ENCODE measurements around the gene GRM7. TPM values are rescaled to one million over a fixed set of nuclear protein-coding genes. Genes with fewer than 3 reads are reported as not detected.

The GRM7 gene
- total RNA-seq, 1 donor from 2014 or later: 0.80 TPM

GRCh38 chr3:7650466-7650865 is 789.6 kb downstream of the GRM7 start:
- H2AFZ ChIP-seq (replicated peaks): no peak overlapping the region

GRCh38 chr3:7651274-7651673 is 790.4 kb downstream of the GRM7 start:
- TF ChIP-seq EZH2 (IDR thresholded peaks at IDR 0.05) (no peak), EZH2phosphoT487 (IDR thresholded peaks at IDR 0.05) (no peak), CTCF (IDR thresholded peaks at IDR 0.05) (no peak)
- H2AFZ ChIP-seq (replicated peaks): peak overlapping the region; percentile 63
- H3K4me2 ChIP-seq: no peak overlapping the region
- no peaks in the 10 kb centered on the region for H3K27me3 ChIP-seq
- Mint-ChIP-seq H3K4me1 (peaks cover 20% of the 10 kb centered on the region), H3K9me3 (no peaks in the 10 kb centered on the region), H3K4me3 (no peak overlapping the region), H3K27me3 (ENCODE audit: insufficient read depth, low read depth) (no peaks in the 10 kb centered on the region), H3K27ac (no peak overlapping the region), H3K36me3 (no peaks in the 10 kb centered on the region)
- no peak overlapping the region for H3K27ac ChIP-seq
- H3F3A ChIP-seq (ENCODE audit: low read depth): peaks cover 5% of the 10 kb centered on the region
- peaks cover 6% of the 10 kb centered on the region for H3K4me1 ChIP-seq
- H3K79me2 ChIP-seq (ENCODE audit: low read depth): no peaks in the 10 kb centered on the region
- DNase-seq (ENCODE audit: low spot score): no peak
- no peak overlapping the region for H3K9ac ChIP-seq
- no peak overlapping the region for H3K4me3 ChIP-seq
- no peaks in the 10 kb centered on the region for H3K9me3 ChIP-seq (ENCODE audit: low read depth)
- H4K20me1 ChIP-seq (ENCODE audit: low read depth): no peaks in the 10 kb centered on the region
- no peaks in the 10 kb centered on the region for H3K36me3 ChIP-seq

More at GRCh38 chr3:7650466-7650865, 789.6 kb downstream of the GRM7 start:
- TF ChIP-seq EZH2phosphoT487 (IDR thresholded peaks at IDR 0.05) (no peak), EZH2 (IDR thresholded peaks at IDR 0.05) (no peak), CTCF (IDR thresholded peaks at IDR 0.05) (no peak)
- Histone ChIP-seq H3K27me3 (no peaks in the 10 kb centered on the region), H3K9ac (no peak overlapping the region), H3K79me2 (ENCODE audit: low read depth) (no peaks in the 10 kb centered on the region), H3K4me2 (no peak overlapping the region), H3K4me3 (no peak overlapping the region), H3K9me3 (ENCODE audit: low read depth) (no peaks in the 10 kb centered on the region), H4K20me1 (ENCODE audit: low read depth) (no peaks in the 10 kb centered on the region), H3F3A (ENCODE audit: low read depth) (peaks cover 5% of the 10 kb centered on the region), H3K4me1 (peaks cover 6% of the 10 kb centered on the region), H3K36me3 (no peaks in the 10 kb centered on the region), H3K27ac (no peak overlapping the region)
- DNase-seq (ENCODE audit: low spot score): no peak
- Mint-ChIP-seq H3K4me3 (no peak overlapping the region), H3K4me1 (peaks cover 20% of the 10 kb centered on the region), H3K27ac (no peak overlapping the region), H3K36me3 (no peaks in the 10 kb centered on the region), H3K9me3 (no peaks in the 10 kb centered on the region), H3K27me3 (ENCODE audit: insufficient read depth, low read depth) (no peaks in the 10 kb centered on the region)

GRCh38 chr3:7657214-7658112 is 796.5 kb downstream of the GRM7 start:
- Mint-ChIP-seq H3K9me3 (peaks cover 8% of the 10 kb centered on the region), H3K4me1 (peaks cover 8% of the 10 kb centered on the region), H3K36me3 (peaks cover 3% of the 10 kb centered on the region), H3K27ac (no peak overlapping the region), H3K27me3 (ENCODE audit: insufficient read depth, low read depth) (peaks cover 2% of the 10 kb centered on the region), H3K4me3 (no peak overlapping the region)
- no peaks in the 10 kb centered on the region for H4K20me1 ChIP-seq (ENCODE audit: low read depth)
- no peak for DNase-seq (ENCODE audit: low spot score)
- TF ChIP-seq EZH2 (IDR thresholded peaks at IDR 0.05) (no peak), CTCF (IDR thresholded peaks at IDR 0.05) (no peak), EZH2phosphoT487 (IDR thresholded peaks at IDR 0.05) (no peak)
- H2AFZ ChIP-seq (replicated peaks): no peak overlapping the region
- no peaks in the 10 kb centered on the region for H3K79me2 ChIP-seq (ENCODE audit: low read depth)
- no peaks in the 10 kb centered on the region for H3K4me1 ChIP-seq
- H3K9ac ChIP-seq: no peak overlapping the region
- H3F3A ChIP-seq (ENCODE audit: low read depth): no peaks in the 10 kb centered on the region
- H3K36me3 ChIP-seq: no peaks in the 10 kb centered on the region
- H3K4me3 ChIP-seq: no peak overlapping the region
- no peaks in the 10 kb centered on the region for H3K9me3 ChIP-seq (ENCODE audit: low read depth)
- H3K4me2 ChIP-seq: no peak overlapping the region
- H3K27me3 ChIP-seq: no peaks in the 10 kb centered on the region
- no peak overlapping the region for H3K27ac ChIP-seq

All from neural progenitor cell (in vitro differentiated cells).